Measurements from ENCODE around the gene CNGA3. TPM values are rescaled to one million over a fixed set of nuclear protein-coding genes. Genes with fewer than 3 reads are reported as not detected.

CNGA3 gene
- total and polyA plus RNA-seq, 2 of the 4 experiments (the other 2 are of a cell fraction): under 0.01 TPM; not detected in 1

GRCh38 chr2:98315957-98316356 is 30.3 kb upstream of the CNGA3 start:
- H4K8ac ChIP-seq (ENCODE audit: low read depth in 2 of 2, low read length in 2 of 2): no peak overlapping the region
- WGBS, 2 experiments (ENCODE audit: extremely low coverage in 2 of 2, insufficient read length in 1 of 2): no CpG with 5 or more reads among the region's 2 CpGs
- dilution Hi-C loops (cut with HindIII; ENCODE audit: low sequenced_read_pairs, unreplicated experiment): no loop called here

More at GRCh38 chr2:98315957-98316356, 30.3 kb upstream of the CNGA3 start:
- H3K9me1 ChIP-seq (ENCODE audit: insufficient read depth, low read length): no peaks in the 10 kb centered on the region
- no peaks in the 10 kb centered on the region for H3K4me1 ChIP-seq (ENCODE audit: control insufficient read depth, insufficient read depth, low read length)
- no peak overlapping the region for H3K56ac ChIP-seq (ENCODE audit: extremely low read depth, insufficient read depth, low read length)
- no peak overlapping the region for H3K9ac ChIP-seq (ENCODE audit: low read depth, low read length)
- H2BK120ac ChIP-seq (ENCODE audit: low read depth, low read length): no peak overlapping the region
- H2BK5ac ChIP-seq (ENCODE audit: low read depth, low read length, poor library complexity, severe bottlenecking): no peak overlapping the region
- no peak overlapping the region for H4K5ac ChIP-seq (ENCODE audit: low read depth, low read length)
- H3K4me3 ChIP-seq (ENCODE audit: insufficient read depth, low read depth, low read length): no peak overlapping the region
- no peak overlapping the region for H3K18ac ChIP-seq (ENCODE audit: low read depth, low read length)
- no peak overlapping the region for H3K4ac ChIP-seq (ENCODE audit: low read depth, low read length)
- no peak overlapping the region for H3K23ac ChIP-seq (ENCODE audit: low read depth, low read length)
- no peak for ATAC-seq (ENCODE audit: low read depth)
- TF ChIP-seq MAFK (IDR thresholded peaks at IDR 0.05; ENCODE audit: low read depth, low read length) (peak; percentile 62), RFX5 (IDR thresholded peaks at IDR 0.05; ENCODE audit: low read depth, low read length) (no peak), NFE2L2 (IDR thresholded peaks at IDR 0.05; ENCODE audit: low read depth, low read length) (no peak), POLR2A (IDR thresholded peaks at IDR 0.05; ENCODE audit: low read depth, low read length) (no peak)
- no peak overlapping the region for H2BK20ac ChIP-seq (ENCODE audit: low read depth, low read length)
- H2AK5ac ChIP-seq (ENCODE audit: low read depth, low read length): no peak overlapping the region
- intact Hi-C loops (cut with micrococcal nuclease): no loop called here
- POLR2A ChIA-PET (ENCODE audit: unreplicated experiment): no interaction called here
- DNase-seq: no peak
- BruUV-seq (replicated peaks): no TSS peak
- no peaks in the 10 kb centered on the region for H3K79me1 ChIP-seq (ENCODE audit: low read depth in 1 of 2, low read length in 2 of 2)
- no peak overlapping the region for H4K91ac ChIP-seq (ENCODE audit: insufficient read depth, low read depth, low read length)
- no peak overlapping the region for H2AFZ ChIP-seq (replicated peaks; ENCODE audit: low read length, poor library complexity)
- H3K4me2 ChIP-seq (ENCODE audit: low read depth, low read length): no peak overlapping the region
- CTCF ChIA-PET: interaction anchor here (0.7 kb wide), 1 partner anchor 810 kb away, joined by 3 read pairs; no protein-coding TSS in a partner anchor
- no peak overlapping the region for H2BK15ac ChIP-seq (ENCODE audit: low read depth, low read length)
- H3K27ac ChIP-seq (ENCODE audit: insufficient read depth, low read length): no peak overlapping the region
- H3K14ac ChIP-seq (replicated peaks; ENCODE audit: low read depth, low read length): no peak overlapping the region
- no peak overlapping the region for H2AK9ac ChIP-seq (replicated peaks; ENCODE audit: low read depth, low read length, poor library complexity)
- no peaks in the 10 kb centered on the region for H4K20me1 ChIP-seq (ENCODE audit: insufficient read depth, low read length)
- in situ Hi-C loops (cut with MboI; ENCODE audit: low sequenced_read_pairs): no loop called here
- H3K9me3 ChIP-seq (ENCODE audit: control insufficient read depth, insufficient read depth, low read length): peaks cover 5% of the 10 kb centered on the region
- H3K36me3 ChIP-seq (ENCODE audit: control insufficient read depth, insufficient read depth, low read length): no peaks in the 10 kb centered on the region
- H3K27me3 ChIP-seq (ENCODE audit: control insufficient read depth, insufficient read depth, low read length): peaks cover 3% of the 10 kb centered on the region

All from IMR-90 (cell line).